Vein endothelial cell (primary cell): ENCODE data around the gene IFT81. TPM values are rescaled to one million over a fixed set of nuclear protein-coding genes. Genes with fewer than 3 reads are reported as not detected.

Experiments used
- total RNA-seq: library from RNA; depleted of rRNA; stranded (reverse); fragments of >200 nt; gene quantifications from 2 replicates; pipeline ENCODE4 v1.2.3, GENCODE V29; 2012

IFT81 gene, protein sequence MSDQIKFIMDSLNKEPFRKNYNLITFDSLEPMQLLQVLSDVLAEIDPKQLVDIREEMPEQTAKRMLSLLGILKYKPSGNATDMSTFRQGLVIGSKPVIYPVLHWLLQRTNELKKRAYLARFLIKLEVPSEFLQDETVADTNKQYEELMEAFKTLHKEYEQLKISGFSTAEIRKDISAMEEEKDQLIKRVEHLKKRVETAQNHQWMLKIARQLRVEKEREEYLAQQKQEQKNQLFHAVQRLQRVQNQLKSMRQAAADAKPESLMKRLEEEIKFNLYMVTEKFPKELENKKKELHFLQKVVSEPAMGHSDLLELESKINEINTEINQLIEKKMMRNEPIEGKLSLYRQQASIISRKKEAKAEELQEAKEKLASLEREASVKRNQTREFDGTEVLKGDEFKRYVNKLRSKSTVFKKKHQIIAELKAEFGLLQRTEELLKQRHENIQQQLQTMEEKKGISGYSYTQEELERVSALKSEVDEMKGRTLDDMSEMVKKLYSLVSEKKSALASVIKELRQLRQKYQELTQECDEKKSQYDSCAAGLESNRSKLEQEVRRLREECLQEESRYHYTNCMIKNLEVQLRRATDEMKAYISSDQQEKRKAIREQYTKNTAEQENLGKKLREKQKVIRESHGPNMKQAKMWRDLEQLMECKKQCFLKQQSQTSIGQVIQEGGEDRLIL
- total RNA-seq, result 7.8 and 9.4 TPM in 2 replicates

DNA sequence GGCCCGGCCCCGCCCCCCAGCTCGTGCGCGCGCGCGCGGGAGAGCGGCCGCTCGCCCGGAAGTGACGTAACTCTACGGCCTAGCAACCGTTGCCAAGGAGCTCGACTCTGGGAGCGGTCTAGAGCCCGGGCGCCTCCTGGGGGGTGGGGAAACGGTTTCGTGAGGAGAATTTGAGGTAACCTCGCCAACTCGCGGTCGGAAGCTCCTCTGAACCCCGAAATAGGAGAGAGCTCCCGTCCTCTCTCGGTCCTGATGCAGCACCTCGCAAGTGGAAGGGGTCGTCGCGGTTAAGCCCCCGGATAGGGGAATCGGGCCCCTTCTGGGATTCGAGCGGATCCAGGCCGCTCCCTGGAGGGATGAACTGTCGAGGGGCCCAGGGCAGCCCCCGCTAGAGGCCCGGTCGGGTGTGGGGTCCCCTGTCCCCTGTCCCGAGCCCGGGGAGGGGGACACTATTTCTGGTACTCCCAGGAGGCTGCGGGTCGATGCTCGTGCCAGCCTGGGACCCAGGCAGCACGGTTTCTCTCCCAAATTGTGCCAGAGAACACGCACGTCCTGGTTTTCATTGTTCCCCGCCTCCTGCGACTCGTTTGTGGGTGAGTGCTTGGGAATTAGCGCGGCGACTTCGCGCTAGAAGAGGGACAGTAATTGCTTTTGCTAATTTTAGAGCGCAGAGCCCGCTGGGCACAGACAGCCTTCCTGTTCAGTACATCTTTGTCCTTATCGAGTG, at the start of gene IFT81:
IFT81 (plus strand) TSS at position 89 of the 727 bp plus-strand sequence. CDS start 3,024 bp downstream, outside the sequence.

Other genes with a start within 250 kb of the IFT81 start
- 65.0 and 66.7 TPM in 2 replicates for gene GLTP, start 243.8 kb upstream of the IFT81 start, total RNA-seq
- 9.8 and 11.9 TPM in 2 replicates for gene TCHP, start 224.1 kb upstream of the IFT81 start, total RNA-seq
- gene GIT2, start 128.0 kb upstream of the IFT81 start, total RNA-seq, result 57.5 and 80.2 TPM in 2 replicates
- gene ANKRD13A, start 124.9 kb upstream of the IFT81 start, total RNA-seq, result 57.2 and 70.9 TPM in 2 replicates
- 9.8 and 13.4 TPM in 2 replicates for gene C12orf76, start 75.8 kb upstream of the IFT81 start, total RNA-seq
- gene ATP2A2, start 156.9 kb downstream of the IFT81 start, total RNA-seq, result 141 and 156 TPM in 2 replicates